Renal cortex interstitium (tissue), 15 donors: ENCODE data around the gene MICU2. TPM values are rescaled to one million over a fixed set of nuclear protein-coding genes. Genes with fewer than 3 reads are reported as not detected.

Experiments used
- DNase-seq, 11 donors: peaks; one replicate each; pipeline ENCODE4 v3.0.0-alpha.2; 2013; ENCODE audit warnings: low read depth in 9 of 11, low spot score in 4 of 11; ENCODE audit errors: extremely low read depth in 1 of 11
- long read RNA-seq, 16 experiments: transcript quantifications; one replicate each; lab custom pipeline, GENCODE V29; 2026
- polyA plus RNA-seq, 3 donors: library from polyadenylated mRNA; unstranded; fragments of 120-200 nt; gene quantifications; one replicate each; pipeline ENCODE4 v1.2.1, GENCODE V29; 2013; ENCODE audit not compliant: insufficient read length in 3 of 3

Gene MICU2, protein sequence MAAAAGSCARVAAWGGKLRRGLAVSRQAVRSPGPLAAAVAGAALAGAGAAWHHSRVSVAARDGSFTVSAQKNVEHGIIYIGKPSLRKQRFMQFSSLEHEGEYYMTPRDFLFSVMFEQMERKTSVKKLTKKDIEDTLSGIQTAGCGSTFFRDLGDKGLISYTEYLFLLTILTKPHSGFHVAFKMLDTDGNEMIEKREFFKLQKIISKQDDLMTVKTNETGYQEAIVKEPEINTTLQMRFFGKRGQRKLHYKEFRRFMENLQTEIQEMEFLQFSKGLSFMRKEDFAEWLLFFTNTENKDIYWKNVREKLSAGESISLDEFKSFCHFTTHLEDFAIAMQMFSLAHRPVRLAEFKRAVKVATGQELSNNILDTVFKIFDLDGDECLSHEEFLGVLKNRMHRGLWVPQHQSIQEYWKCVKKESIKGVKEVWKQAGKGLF
- polyA plus RNA-seq, result 100 to 1,000 TPM in 2 of 3 donors, 10 to 100 TPM in 1; 92.3 to 114 (median 107) TPM
- long read RNA-seq, donor 1, transcript MICU2-201 (12 exons, 1,920 nt), result major isoform, 15 of 15 reads
- long read RNA-seq, donor 1, partial matches to known transcripts, result 0 of 15 reads
- long read RNA-seq, donor 1, other reads (novel, unspliced or antisense), result 0 of 15 reads
- long read RNA-seq, donor 2, transcript MICU2-201 (12 exons, 1,920 nt), result major isoform, 11 of 12 reads
- long read RNA-seq, donor 2, partial matches to known transcripts, result 0 of 12 reads
- long read RNA-seq, donor 2, other reads (novel, unspliced or antisense), result 0 of 12 reads
- long read RNA-seq, donor 3, transcript MICU2-201 (12 exons, 1,920 nt), result major isoform, 26 of 31 reads
- long read RNA-seq, donor 3, partial matches to known transcripts, result 0 of 31 reads
- long read RNA-seq, donor 3, other reads (novel, unspliced or antisense), result 5 of 31 reads
- long read RNA-seq, donor 4, transcript MICU2-201 (12 exons, 1,920 nt), result major isoform, 13 of 14 reads
- long read RNA-seq, donor 4, partial matches to known transcripts, result 0 of 14 reads
- long read RNA-seq, donor 4, other reads (novel, unspliced or antisense), result 0 of 14 reads
- long read RNA-seq, donor 5, result 0 reads
- long read RNA-seq, donor 6, transcript MICU2-206 (3 exons, 1,009 nt), result minor isoform, 9 of 28 reads
- long read RNA-seq, donor 6, transcript MICU2-201 (12 exons, 1,920 nt), result major isoform, 19 of 28 reads
- long read RNA-seq, donor 6, partial matches to known transcripts, result 0 of 28 reads
- long read RNA-seq, donor 6, other reads (novel, unspliced or antisense), result 0 of 28 reads
- long read RNA-seq, donor 7, transcript MICU2-201 (12 exons, 1,920 nt), result major isoform, 21 of 35 reads
- long read RNA-seq, donor 7, partial matches to known transcripts, result 12 of 35 reads
- long read RNA-seq, donor 7, other reads (novel, unspliced or antisense), result 0 of 35 reads
- long read RNA-seq, donor 8, transcript MICU2-206 (3 exons, 1,009 nt), result minor isoform, 18 of 54 reads
- long read RNA-seq, donor 8, transcript MICU2-201 (12 exons, 1,920 nt), result major isoform, 23 of 54 reads
- long read RNA-seq, donor 8, partial matches to known transcripts, result 13 of 54 reads
- long read RNA-seq, donor 8, other reads (novel, unspliced or antisense), result 0 of 54 reads
- long read RNA-seq, donor 9, transcript MICU2-201 (12 exons, 1,920 nt), result major isoform, 27 of 42 reads
- long read RNA-seq, donor 9, partial matches to known transcripts, result 13 of 42 reads
- long read RNA-seq, donor 9, other reads (novel, unspliced or antisense), result 0 of 42 reads
- long read RNA-seq, donor 10, transcript MICU2-201 (12 exons, 1,920 nt), result major isoform, 25 of 29 reads
- long read RNA-seq, donor 10, partial matches to known transcripts, result 0 of 29 reads
- long read RNA-seq, donor 10, other reads (novel, unspliced or antisense), result 0 of 29 reads
- long read RNA-seq, donor 11, transcript MICU2-201 (12 exons, 1,920 nt), result major isoform, 21 of 21 reads
- long read RNA-seq, donor 11, partial matches to known transcripts, result 0 of 21 reads
- long read RNA-seq, donor 11, other reads (novel, unspliced or antisense), result 0 of 21 reads
- long read RNA-seq, donor 12, transcript MICU2-201 (12 exons, 1,920 nt), result major isoform, 9 of 12 reads
- long read RNA-seq, donor 12, partial matches to known transcripts, result 0 of 12 reads
- long read RNA-seq, donor 12, other reads (novel, unspliced or antisense), result 0 of 12 reads
- long read RNA-seq, donor 13, result 0 reads
- long read RNA-seq, donor 14, transcript MICU2-201 (12 exons, 1,920 nt), result major isoform, 24 of 25 reads
- long read RNA-seq, donor 14, partial matches to known transcripts, result 0 of 25 reads
- long read RNA-seq, donor 14, other reads (novel, unspliced or antisense), result 0 of 25 reads
- long read RNA-seq, donor 15, transcript MICU2-201 (12 exons, 1,920 nt), result major isoform, 14 of 15 reads
- long read RNA-seq, donor 15, partial matches to known transcripts, result 0 of 15 reads
- long read RNA-seq, donor 15, other reads (novel, unspliced or antisense), result 0 of 15 reads
- long read RNA-seq, donor 16, transcript MICU2-206 (3 exons, 1,009 nt), result minor isoform, 8 of 62 reads
- long read RNA-seq, donor 16, transcript MICU2-201 (12 exons, 1,920 nt), result major isoform, 48 of 62 reads
- long read RNA-seq, donor 16, partial matches to known transcripts, result 6 of 62 reads
- long read RNA-seq, donor 16, other reads (novel, unspliced or antisense), result 0 of 62 reads

DNA sequence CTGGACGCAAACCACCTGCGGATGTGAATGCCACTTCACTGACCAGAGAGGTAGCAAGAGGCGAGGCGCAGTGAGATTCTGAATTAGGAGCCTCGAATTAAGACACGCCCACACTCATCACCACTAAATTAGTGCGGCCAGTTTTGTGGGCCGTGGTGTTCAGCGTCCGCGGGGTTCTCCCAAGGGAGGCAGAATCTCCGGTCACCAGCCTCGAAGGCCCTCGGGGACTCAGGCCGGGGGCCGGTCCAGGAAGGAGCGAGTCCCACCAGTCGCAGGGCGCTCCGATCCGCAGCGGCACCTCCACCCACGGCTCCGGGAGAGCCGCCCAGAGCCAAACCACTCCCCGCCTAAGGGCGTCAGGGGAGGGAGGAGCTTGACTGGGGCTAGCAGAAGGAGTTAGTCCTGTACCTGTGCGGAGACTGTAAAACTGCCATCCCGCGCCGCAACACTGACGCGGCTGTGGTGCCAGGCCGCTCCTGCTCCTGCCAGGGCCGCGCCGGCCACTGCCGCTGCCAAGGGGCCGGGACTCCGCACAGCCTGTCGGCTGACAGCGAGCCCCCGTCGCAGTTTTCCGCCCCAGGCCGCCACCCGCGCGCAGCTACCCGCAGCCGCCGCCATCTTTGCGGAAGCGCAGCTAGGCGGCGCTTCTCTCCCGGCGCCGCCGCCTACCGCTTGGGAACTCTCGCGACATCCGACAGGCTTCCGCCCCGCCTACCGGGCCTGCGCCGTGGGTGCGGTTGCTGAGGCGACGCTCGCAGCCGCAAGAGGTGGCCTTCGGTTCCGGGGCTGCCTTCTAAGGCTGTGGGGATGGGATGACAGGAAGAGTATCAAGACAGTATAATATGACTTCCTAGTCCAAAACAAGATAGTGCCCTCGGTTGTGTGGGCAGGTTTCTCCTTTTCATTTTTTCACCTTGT is at the start of gene MICU2:
Gene MICU2, minus strand, starts transcription at position 640 of the 918 bp plus-strand sequence. Its CDS starts 22 bp downstream, at position 618.
- DNase-seq, result peak; percentile 80 to 94 (median 90)

GRCh38 chr13:21641629-21642028 is 37.7 kb upstream of the MICU2 start:
- DNase-seq, result no peak

DNA sequence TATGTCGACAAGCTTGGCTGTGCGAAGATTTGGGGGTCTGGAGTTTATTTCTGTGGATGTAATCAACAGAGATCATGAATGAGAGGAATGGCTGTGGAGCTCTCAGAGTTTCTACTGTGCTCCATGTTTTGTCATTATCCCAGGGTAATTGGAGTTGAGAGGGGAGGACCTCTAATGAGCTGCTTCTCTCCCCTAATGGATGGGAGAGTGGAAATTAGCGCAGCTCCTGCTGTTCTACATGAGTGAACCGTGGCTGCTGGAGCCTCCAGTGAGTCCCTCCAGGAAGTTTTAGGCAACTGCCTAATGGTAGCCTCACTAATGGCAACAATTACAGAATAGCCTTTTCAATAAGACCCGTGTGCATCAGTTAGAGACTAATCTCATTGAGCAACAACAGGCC is 35.6 kb upstream of the MICU2 start:
- no peak for DNase-seq

GRCh38 chr13:21638319-21639282 is 34.6 kb upstream of the MICU2 start:
- peak in 3 of 11 donors; percentile 18 to 47 (median 38) for DNase-seq

- no peak for DNase-seq
These were observed 33.3 kb upstream of the MICU2 start for GRCh38 chr13:21637296-21637695.

GRCh38 chr13:21636656-21637055 is 32.7 kb upstream of the MICU2 start:
- peak in 1 of 11 donors; percentile 21 for DNase-seq

DNA sequence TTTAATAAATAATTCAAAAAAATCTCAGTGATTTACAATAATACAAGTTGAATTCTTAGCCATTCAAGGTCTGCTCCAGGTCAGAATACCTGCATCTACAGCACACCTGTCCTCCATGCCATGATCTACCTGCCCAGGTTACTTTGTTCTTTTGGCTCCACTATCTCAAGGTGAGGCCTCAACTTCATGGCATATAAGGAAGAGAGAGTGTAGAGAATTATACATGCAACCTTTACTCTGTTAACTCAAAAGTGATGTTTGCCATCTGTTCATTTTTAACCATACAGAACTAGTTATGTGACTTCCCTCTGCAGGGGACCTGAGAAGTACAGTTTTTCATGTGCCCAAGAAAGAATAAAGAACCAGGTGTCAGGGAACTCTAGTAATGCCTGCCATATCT is 28.2 kb upstream of the MICU2 start:
- DNase-seq, result no peak

DNA sequence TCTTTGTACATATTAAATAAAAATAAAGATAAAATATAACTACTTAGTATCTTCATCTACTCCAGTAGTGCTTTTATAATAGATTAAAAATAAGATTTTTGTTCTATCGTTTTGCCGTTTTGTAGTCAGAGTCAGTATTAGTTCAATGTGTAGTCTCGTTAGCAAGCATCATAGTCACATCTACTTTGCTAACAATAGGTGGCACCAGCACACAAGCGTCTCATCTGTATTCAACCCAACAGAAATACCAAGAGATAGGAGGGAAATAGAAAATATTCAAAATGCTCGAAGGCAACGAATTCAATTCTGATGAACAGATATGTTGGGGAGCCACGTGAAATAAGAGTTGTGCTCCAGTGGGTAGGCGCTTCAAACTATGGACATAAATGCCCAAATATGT is 21.4 kb upstream of the MICU2 start:
- DNase-seq, result no peak

- peak in 1 of 11 donors; percentile 29 for DNase-seq
These were observed 16.9 kb upstream of the MICU2 start for GRCh38 chr13:21620861-21621260.

- no peak for DNase-seq
These were observed 15.8 kb upstream of the MICU2 start for GRCh38 chr13:21619633-21620220.

GRCh38 chr13:21616880-21617279 is 12.9 kb upstream of the MICU2 start:
- no peak for DNase-seq

DNA sequence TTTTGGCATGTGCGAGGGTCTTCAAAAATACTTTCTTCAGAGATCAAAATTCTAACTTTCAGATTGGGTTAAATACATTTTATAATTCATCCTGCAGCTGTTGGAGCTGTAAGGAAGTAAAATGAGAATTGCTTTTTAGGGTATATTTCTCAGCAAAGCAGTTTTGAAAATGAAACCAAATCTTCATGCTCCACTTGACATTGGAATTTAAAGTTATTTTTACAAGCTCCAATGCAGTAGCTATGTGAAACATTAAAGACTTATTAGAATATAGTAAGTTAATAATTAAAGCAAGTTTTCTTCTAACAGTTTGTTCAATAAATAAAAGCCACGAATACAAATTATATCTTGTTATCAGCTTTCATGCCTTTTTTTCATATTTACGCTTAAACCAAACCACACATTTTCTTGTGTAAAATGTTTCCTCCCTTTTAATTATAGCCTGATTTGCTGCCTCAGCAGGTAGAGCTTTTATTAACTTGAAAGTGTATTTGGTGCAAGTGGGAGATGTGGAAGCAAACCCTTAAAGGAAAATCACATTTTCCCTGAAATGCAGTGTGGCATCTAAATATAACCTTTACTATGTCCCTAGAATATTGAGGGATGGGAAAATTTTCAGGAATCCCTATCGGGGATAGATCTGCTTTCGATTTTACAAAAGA is 12.4 kb upstream of the MICU2 start:
- peak in 1 of 11 donors; percentile 37 for DNase-seq

- DNase-seq, result no peak
These were observed 11.5 kb upstream of the MICU2 start for GRCh38 chr13:21615427-21615826.
